Gastroesophageal sphincter (tissue), 3 donors: ENCODE results near the gene TMED8.
"Not testable (repeated sequence)": the region's sequence is repeated elsewhere in the genome, so short reads cannot be mapped to it uniquely, and the experiment has no call there.

Experiments used
- POLR2A ChIP-seq, 2 donors: fragments of 450-650 bp; IDR thresholded peaks; one replicate each; pipeline ENCODE4 v1.6.1; 2017; ENCODE audit warnings: antibody characterized with exemption in 2 of 2, mild to moderate bottlenecking in 2 of 2, moderate library complexity in 1 of 2
- POLR2AphosphoS5 ChIP-seq: sonication (generic); formaldehyde crosslinking; IDR thresholded peaks from one replicate; pipeline ENCODE4 v1.6.1; 2017; ENCODE audit warnings: antibody characterized with exemption
- TF ChIP-seq, protein P1 (sequence below), 4 experiments: fragments of 200-600 bp in 2 of 4; fragments of 450-650 bp in 2 of 4; sonication (generic) in 1 of 4; IDR thresholded peaks; one replicate each; pipeline ENCODE4 v1.5.1; 2017 to 2019; ENCODE audit warnings: antibody characterized with exemption in 4 of 4, mild to moderate bottlenecking in 2 of 4, moderate library complexity in 2 of 4

DNA sequence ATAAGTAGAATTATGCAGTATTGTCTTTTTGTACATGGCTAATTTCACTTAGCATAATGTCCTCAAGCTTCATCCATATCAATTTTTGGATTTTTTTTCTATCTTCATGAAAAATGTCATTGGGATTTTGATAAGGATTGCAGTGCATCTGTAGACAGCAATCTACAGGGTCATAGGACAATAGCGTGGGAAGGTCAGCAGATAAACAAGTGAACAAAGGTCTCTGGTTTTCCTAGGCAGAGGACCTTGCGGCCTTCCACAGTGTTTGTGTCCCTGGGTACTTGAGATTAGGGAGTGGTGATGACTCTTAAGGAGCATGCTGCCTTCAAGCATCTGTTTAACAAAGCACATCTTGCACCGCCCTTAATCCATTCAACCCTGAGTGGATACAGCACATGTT, 39.2 kb upstream of the TMED8 start:
- TF ChIP-seq, protein P1, sequence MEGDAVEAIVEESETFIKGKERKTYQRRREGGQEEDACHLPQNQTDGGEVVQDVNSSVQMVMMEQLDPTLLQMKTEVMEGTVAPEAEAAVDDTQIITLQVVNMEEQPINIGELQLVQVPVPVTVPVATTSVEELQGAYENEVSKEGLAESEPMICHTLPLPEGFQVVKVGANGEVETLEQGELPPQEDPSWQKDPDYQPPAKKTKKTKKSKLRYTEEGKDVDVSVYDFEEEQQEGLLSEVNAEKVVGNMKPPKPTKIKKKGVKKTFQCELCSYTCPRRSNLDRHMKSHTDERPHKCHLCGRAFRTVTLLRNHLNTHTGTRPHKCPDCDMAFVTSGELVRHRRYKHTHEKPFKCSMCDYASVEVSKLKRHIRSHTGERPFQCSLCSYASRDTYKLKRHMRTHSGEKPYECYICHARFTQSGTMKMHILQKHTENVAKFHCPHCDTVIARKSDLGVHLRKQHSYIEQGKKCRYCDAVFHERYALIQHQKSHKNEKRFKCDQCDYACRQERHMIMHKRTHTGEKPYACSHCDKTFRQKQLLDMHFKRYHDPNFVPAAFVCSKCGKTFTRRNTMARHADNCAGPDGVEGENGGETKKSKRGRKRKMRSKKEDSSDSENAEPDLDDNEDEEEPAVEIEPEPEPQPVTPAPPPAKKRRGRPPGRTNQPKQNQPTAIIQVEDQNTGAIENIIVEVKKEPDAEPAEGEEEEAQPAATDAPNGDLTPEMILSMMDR (IDR thresholded peaks at IDR 0.05), result not testable (repeated sequence)
- not testable (repeated sequence) for TF ChIP-seq POLR2AphosphoS5; POLR2A (IDR thresholded peaks at IDR 0.05)
